COLO829 (cell line): ENCODE data around the gene CHN1.

ENCODE experiments used
- DNase-seq: peaks from one replicate; pipeline ENCODE4 v3.0.0; 2012; ENCODE audit warnings: low spot score

The CHN1 gene

GRCh38 chr2:174924061-174924693, 81.0 kb downstream of the CHN1 start:
- DNase-seq: no peak

- peak; percentile 37 for DNase-seq
Observed at GRCh38 chr2:174919947-174920595, 85.1 kb downstream of the CHN1 start.

GRCh38 chr2:174918886-174919526, 86.2 kb downstream of the CHN1 start:
- DNase-seq: no peak

- DNase-seq: no peak
Observed at GRCh38 chr2:174916270-174916930, 88.8 kb downstream of the CHN1 start.

- no peak for DNase-seq
Observed at GRCh38 chr2:174914853-174915760, 90.1 kb downstream of the CHN1 start.

DNA sequence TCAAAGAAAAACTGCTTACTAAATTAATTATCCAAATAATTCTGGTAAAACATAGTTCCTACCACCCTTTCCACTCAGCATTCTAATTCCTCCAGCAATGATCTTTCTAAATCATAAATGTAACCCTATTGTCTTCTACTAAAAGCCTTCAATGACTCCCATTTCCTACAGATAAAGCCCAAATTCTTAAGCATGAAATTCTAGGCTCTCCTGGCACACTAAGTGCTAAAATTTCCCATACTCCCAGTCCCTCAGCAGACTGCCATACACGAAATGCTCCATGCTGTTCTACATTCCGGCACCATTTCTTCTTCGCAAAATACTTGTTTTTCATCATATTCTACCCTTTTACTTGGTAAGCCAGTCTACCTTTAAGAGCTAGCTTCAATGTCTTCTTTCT, 96.9 kb downstream of the CHN1 start:
- no peak for DNase-seq

DNA sequence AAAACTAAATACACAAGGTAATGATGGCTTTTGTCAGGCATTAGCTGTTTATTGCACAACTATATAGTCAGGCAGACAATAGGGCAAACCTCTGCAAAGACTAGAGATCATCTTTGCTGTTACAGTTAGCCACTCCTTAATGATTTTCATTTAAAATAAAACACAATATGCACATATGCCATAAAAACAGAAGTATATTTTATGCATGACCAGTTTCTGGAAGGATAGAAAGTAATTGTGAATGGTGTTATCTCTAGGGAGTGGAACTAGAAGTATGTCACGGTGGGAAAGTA, 102.0 kb downstream of the CHN1 start:
- DNase-seq: no peak

DNA sequence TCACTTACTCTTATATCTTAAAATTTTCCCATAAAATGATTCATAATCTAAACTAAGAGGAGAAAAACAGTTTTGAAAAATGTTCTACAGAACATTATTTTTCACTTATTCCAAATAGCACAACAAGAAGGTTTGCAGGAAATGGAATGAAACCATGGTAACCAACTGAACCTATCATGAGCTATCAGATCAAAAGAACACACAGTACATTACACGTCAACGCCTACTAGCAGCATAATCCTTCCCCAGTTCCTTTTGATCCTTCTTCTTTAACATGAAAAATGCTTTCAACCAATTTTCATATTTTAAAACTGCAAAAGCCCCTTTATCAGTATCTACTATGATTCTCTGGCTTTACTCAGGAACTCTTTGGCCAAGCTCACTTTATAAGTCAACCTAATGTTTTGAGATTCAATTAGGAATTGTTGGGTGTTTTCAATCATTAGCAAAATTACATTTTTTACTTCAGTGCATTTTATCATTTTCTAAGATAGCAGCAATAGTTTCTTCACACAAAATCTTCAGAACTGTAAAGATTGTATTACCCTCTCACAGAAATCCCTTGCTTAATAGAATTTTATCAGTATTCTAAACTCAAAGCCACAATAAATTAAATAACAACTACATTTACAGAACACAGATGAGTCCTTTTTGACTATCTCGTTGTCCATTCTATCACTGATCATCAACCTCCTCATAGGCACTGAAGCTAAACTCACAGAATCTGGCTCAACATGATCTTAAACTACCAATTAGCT, 102.5 kb downstream of the CHN1 start:
- DNase-seq: no peak

GRCh38 chr2:174901075-174901474, 104.1 kb downstream of the CHN1 start:
- no peak for DNase-seq

DNA sequence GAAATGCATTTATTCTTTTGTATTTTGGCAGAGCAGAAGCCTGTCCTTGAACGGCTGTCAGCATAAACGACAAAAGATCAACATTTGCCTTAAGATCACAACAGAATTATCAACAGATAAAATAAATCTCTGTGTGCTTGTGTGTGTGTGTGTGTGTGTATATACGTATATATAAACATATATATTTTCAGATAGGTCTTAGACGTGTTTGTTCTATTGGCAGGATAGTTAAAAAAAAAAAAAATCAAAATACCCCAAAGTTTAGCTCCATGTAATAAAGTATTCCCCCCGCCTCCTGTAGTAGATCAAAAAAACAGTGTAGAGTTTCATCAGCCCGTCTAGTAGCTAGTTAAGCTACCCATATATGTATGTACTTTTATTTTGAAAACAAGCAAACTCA, 107.9 kb downstream of the CHN1 start:
- DNase-seq: no peak

DNA sequence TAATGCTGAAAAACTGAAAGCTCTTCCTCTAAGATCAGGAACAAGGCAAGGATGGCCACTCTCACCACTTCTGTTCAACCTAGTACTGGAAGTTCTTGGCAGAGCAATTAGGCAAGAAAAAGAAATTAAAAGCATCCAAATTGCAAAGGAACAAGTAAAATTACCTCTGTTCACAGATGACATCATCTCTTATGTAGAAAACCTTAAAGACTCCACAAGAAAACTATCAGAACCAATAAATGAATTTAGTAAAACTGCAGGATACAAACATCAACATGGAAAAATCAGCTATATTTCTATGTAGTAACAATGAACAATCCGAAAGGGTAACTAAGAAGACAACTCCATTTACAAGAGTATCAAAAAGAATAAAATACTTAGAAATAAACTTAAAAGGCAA, 112.2 kb downstream of the CHN1 start:
- no peak for DNase-seq

GRCh38 chr2:174892546-174892945, 112.6 kb downstream of the CHN1 start:
- no peak for DNase-seq

- DNase-seq: no peak
Observed at GRCh38 chr2:174888646-174889271, 116.4 kb downstream of the CHN1 start.

GRCh38 chr2:174888146-174888545, 117.0 kb downstream of the CHN1 start:
- DNase-seq: no peak

DNA sequence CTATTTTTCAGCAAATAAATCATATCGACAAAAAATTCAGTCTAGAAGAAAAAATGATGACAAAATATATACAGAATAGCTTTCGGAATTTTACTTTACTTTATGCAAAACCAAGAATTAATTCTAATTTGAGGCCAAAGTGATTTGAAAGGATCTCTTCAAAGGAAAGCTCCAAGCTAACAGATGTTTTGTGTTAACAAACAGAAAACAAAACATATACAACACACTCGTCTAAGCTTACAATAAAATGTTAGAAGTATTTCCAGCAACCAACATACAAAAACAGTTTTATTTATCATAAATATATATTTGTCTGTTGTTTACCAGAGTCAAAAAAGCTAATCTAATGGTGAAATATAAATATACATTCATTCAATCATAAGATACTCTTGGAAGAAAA, 122.8 kb downstream of the CHN1 start:
- no peak for DNase-seq

DNA sequence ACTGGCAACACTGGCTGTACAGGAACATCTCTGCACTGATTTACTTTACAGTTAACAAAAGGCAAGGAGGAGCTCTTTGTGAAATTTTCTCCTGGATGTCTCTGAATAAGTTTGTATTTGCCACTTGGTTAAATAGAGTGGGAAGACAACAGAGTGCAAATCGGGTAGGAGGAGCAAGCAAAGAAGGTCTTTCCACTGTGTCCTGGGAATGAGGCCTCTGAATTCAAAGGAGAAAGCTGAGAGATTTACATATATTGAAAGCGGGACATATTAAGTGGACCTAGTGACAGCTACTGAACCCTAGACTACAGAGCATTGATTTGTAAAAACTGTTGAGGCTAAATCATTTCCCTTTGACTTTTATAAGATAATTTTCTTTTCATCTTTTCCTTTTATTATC, 123.5 kb downstream of the CHN1 start:
- DNase-seq: no peak

- peak; percentile 24 for DNase-seq
Observed at GRCh38 chr2:174878537-174879147, 126.5 kb downstream of the CHN1 start.

DNA sequence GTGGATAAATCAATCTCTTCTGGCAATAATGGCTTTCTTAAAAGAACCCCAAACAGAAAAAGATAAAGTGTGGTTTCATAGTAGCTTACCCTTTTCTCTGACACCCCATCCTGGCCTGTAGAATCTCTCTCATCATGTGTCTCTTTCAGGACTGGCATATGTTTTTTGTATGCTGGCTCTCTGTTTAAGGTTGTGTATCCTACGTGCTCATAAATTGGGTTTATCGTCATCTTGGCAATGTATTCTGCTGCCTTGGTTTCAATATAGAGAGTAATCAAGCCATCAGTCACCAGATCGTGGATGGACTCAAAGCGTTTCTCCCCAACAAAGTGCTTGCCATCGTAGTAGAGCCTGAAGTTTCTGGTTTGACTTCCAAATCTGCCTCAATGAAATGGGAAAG, 127.4 kb downstream of the CHN1 start:
- no peak for DNase-seq

DNA sequence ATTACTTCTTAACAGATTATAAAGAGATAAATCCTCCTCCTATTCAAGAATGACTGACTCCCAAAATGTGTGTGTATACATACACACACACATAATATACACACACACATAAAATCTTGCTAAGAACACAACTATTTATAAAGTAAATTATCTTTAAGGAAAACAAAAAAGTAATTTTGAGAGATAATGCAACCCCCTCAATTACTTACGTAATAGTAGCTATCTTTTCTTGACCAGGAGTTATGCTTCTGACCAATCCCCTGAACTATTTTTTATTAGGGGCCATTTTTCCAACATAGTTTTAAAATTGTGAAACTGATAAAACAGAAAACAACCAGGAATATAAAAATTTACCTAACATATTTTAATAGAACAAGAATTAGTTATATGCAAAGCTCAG, 127.9 kb downstream of the CHN1 start:
- DNase-seq: no peak

- DNase-seq: no peak
Observed at GRCh38 chr2:174874085-174874484, 131.1 kb downstream of the CHN1 start.

DNA sequence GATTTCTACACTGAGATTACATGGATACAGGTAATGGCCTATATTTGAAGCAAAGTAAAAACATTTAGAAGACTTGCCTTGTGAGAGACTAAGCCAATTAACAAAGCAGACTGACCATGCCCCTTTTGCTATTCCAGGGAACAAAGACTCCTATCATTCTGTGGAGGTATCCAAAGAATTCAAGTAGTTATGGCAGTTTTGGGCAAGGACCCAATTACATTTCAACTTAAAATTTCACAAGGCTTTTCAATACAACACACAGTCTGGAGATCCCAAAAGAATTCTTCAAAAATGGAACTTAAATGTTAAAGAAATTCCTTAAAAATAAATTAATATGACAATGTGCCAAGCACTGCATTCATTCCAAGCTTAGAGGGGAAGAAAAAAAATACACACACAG, 131.7 kb downstream of the CHN1 start:
- DNase-seq: peak; percentile 77
